Stimulated activated naive CD8-positive, alpha-beta T cell treated with anti-CD3 and anti-CD28 coated beads, Interleukin-15, Interleukin-2, amounts not matched to agents 100 ng/mL and 50 ng/mL, for 24 hours (primary cell): ENCODE data around the gene SSC5D.
A peak's percentile ranks its signal among the peaks of the same experiment; 100 is the strongest.

Source experiments
- H3K27ac Mint-ChIP-seq: one replicate; pipeline ENCODE4 v1.8.0; 2021; ENCODE audit warnings: mild to moderate bottlenecking, mixed read lengths
- H3K27me3 Mint-ChIP-seq: one replicate; pipeline ENCODE4 v1.8.0; 2021; ENCODE audit warnings: mixed read lengths
- H3K36me3 Mint-ChIP-seq: one replicate; pipeline ENCODE4 v1.8.0; 2021; ENCODE audit warnings: low read depth, mixed read lengths
- H3K4me1 Mint-ChIP-seq: one replicate; pipeline ENCODE4 v1.8.0; 2021; ENCODE audit warnings: low read depth, mixed read lengths
- H3K4me3 Mint-ChIP-seq: one replicate; pipeline ENCODE4 v1.8.0; 2021; ENCODE audit warnings: mild to moderate bottlenecking, mixed read lengths
- H3K9me3 Mint-ChIP-seq: one replicate; pipeline ENCODE4 v1.8.0; 2021; ENCODE audit warnings: mixed read lengths

SSC5D gene

DNA sequence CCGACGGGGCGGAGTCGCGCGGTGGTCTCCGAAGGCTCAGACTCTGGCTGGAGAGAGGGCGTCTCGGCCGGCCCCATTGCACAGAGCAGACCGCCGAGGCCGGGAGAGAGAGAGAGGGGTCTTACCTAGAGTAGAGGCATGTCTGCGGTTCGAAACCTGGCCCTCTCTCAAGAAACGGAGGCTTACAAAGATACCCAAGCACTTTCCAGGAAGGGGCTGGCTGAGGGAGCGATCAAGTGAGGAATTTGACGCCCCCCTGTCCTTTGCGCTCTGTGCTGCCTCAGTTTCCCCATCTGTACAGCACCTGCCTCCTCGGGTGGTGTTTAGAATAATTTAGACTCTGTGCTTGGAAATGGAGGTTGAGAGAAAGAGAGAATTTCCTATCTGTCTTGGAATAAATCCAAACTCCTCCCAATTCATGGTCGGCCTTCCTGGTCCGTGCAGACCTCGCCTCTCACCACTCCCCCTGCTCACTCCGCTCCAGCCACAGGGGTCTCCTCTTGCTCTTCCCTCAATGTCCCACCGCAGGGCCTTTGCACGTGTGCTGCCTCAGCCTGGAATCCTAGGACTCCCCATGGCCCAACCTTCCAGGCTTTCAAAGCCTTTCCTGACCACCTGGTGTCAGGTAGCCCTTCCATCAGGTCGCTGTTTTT, 26.1 kb upstream of the SSC5D start:
- Mint-ChIP-seq H3K9me3 (no peaks in the 10 kb centered on the region), H3K36me3 (no peaks in the 10 kb centered on the region), H3K4me3 (peak overlapping the region; percentile 85), H3K27me3 (no peaks in the 10 kb centered on the region), H3K4me1 (peaks cover 24% of the 10 kb centered on the region), H3K27ac (peak overlapping the region; percentile 92)

- Mint-ChIP-seq H3K27me3 (no peaks in the 10 kb centered on the region), H3K27ac (no peak overlapping the region)
These were observed 25.5 kb upstream of the SSC5D start for GRCh38 chr19:55462722-55463121.

DNA sequence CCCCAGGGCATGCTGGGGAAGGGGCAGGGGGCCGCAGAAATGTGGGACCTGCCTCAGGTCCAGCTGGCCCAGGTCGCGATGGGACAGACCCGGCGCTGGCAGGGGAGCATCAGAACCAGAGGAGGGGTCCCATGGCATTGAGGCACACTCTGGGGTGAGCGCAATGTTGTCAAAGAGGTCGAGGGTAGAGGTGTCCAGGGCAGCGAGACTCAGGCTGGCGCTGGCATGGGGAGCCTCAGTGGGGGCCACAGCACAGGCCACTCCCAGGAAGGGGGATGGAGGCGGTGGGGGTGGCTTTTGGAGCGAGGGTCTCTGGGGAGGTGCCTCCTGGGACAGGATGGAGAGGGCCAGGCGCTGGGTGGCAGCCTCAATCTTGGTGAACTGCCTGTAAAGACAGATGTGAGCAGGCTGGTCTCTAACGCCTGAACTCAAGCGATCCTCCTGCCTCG, 24.6 kb upstream of the SSC5D start:
- Mint-ChIP-seq H3K27ac (no peak overlapping the region), H3K4me3 (no peak overlapping the region), H3K4me1 (peaks cover 24% of the 10 kb centered on the region), H3K9me3 (no peaks in the 10 kb centered on the region), H3K27me3 (no peaks in the 10 kb centered on the region), H3K36me3 (no peaks in the 10 kb centered on the region)

More at GRCh38 chr19:55462722-55463121, 25.5 kb upstream of the SSC5D start:
- H3K9me3 Mint-ChIP-seq: no peaks in the 10 kb centered on the region
- H3K4me1 Mint-ChIP-seq: peaks cover 24% of the 10 kb centered on the region
- H3K4me3 Mint-ChIP-seq: peak overlapping the region; percentile 85
- no peaks in the 10 kb centered on the region for H3K36me3 Mint-ChIP-seq

DNA sequence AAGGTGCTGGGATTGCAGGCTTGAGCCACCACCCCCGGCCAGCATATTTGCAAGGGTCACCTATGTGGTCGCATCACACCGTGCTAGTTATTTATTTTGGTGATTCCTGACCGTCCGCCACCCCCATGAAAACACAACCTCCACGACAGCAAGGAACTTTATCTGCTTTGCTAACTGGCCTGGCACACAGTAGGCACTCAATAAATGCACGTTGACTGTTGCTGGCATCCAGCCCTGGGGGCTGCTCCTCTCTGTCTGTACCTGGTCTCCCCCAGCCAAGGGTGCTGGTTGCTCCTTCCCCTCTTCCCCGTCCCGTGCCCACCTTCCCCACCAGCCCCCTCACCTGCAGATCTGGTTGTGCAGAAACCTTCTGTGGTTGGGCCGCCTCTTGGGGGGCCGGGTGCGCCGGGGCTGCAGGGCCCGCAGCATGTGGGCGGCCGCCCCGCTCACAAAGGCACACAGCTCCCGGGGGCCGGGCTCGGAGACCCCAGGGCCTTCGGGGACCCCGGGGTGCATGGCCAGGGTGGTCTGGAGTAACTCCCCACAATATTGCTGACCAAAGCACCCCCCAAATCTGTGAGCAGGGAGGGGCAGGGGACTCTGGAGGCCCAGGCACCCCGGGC, 24.1 kb upstream of the SSC5D start:
- Mint-ChIP-seq H3K4me3 (no peak overlapping the region), H3K4me1 (peaks cover 24% of the 10 kb centered on the region), H3K9me3 (no peaks in the 10 kb centered on the region), H3K36me3 (no peaks in the 10 kb centered on the region), H3K27me3 (no peaks in the 10 kb centered on the region), H3K27ac (no peak overlapping the region)

DNA sequence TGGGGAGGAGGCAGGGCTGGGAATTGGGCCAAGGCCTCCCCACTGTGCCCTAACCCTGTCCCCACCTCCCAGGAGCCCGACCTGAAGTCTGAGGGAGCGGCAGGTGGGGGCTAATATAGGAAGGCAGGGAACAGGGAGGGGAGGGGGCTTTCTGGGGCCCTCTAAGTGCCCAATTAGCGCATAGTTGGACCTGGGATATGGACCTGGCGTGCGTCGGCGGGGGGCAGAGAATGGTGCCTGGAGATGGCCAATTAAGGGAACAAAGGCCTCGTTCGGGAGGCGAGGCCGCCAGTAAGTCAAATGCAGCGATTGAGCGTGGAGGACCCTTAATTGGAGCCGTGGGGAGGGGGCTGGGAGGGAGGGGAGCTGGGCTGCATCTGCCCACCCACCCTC, 23.6 kb upstream of the SSC5D start, which contains the start of gene C19orf85:
C19orf85 (minus strand) TSS at position 90 of the 393 bp plus-strand sequence. CDS start 197 bp downstream, outside the sequence.
- H3K4me3 Mint-ChIP-seq: no peak within 1 kb of the TSS

GRCh38 chr19:55465460-55466240, 22.6 kb upstream of the SSC5D start:
- H3K27me3 Mint-ChIP-seq: no peaks in the 10 kb centered on the region
- H3K36me3 Mint-ChIP-seq: no peaks in the 10 kb centered on the region
- peaks cover 15% of the 10 kb centered on the region for H3K4me1 Mint-ChIP-seq
- no peak overlapping the region for H3K27ac Mint-ChIP-seq
- no peaks in the 10 kb centered on the region for H3K9me3 Mint-ChIP-seq
- no peak overlapping the region for H3K4me3 Mint-ChIP-seq

More for the DNA sequence above, 23.6 kb upstream of the SSC5D start, which contains the start of gene C19orf85:
- no peaks in the 10 kb centered on the region for H3K36me3 Mint-ChIP-seq
- no peaks in the 10 kb centered on the region for H3K9me3 Mint-ChIP-seq
- H3K27ac Mint-ChIP-seq: no peak within 1 kb of the TSS
- no peaks in the 10 kb centered on the region for H3K27me3 Mint-ChIP-seq
- H3K4me1 Mint-ChIP-seq: peaks cover 24% of the 10 kb centered on the region

DNA sequence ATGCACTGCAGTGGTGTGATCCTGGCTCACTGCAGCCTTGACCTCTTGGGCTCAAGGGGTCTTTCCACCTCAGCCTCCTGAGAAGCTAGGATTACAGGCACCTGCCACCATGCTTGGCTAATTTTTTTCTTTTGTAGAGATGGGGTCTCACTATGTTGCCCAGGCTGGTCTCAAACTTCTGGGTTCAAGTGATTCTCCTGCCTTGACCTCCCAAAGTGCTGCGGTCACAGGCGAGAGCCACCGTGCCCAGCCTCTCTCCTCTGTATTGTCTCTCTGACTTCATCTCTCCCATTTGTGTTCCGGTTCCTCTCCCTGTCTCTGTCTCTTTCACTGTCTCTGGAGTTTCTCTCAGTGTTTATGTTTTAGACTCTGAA, 22.0 kb upstream of the SSC5D start:
- H3K4me3 Mint-ChIP-seq: no peak overlapping the region
- H3K4me1 Mint-ChIP-seq: peaks cover 11% of the 10 kb centered on the region
- no peaks in the 10 kb centered on the region for H3K36me3 Mint-ChIP-seq
- H3K9me3 Mint-ChIP-seq: no peaks in the 10 kb centered on the region
- H3K27me3 Mint-ChIP-seq: no peaks in the 10 kb centered on the region
- no peak overlapping the region for H3K27ac Mint-ChIP-seq

GRCh38 chr19:55467236-55468053, 20.8 kb upstream of the SSC5D start:
- Mint-ChIP-seq H3K4me1 (peaks cover under 1% of the 10 kb centered on the region), H3K27me3 (no peaks in the 10 kb centered on the region), H3K9me3 (no peaks in the 10 kb centered on the region), H3K27ac (no peak overlapping the region), H3K4me3 (no peak overlapping the region), H3K36me3 (no peaks in the 10 kb centered on the region)

- H3K9me3 Mint-ChIP-seq: no peaks in the 10 kb centered on the region
- H3K4me3 Mint-ChIP-seq: no peak overlapping the region
- no peaks in the 10 kb centered on the region for H3K4me1 Mint-ChIP-seq
- H3K36me3 Mint-ChIP-seq: no peaks in the 10 kb centered on the region
- no peaks in the 10 kb centered on the region for H3K27me3 Mint-ChIP-seq
- no peak overlapping the region for H3K27ac Mint-ChIP-seq
These were observed 20.2 kb upstream of the SSC5D start for GRCh38 chr19:55468054-55468393.

DNA sequence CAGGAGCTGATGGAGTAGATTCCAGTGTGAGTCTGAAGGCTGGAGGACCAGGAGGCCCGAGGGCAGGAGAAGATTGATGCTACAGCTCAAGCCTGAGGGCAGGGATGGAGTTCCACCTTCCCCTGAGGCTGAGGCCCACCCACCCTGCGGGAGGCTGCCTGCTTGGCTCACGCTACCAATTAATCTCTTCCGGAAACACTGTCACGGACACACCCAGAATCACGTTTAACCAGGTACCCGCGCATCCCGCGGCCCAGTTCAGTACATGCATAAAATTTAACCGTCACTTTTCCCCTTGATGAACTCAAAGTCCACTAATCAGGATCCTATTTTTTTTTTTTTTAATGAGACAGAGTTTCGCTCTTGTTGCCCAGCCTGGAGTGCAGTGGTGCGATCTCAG, 17.0 kb upstream of the SSC5D start:
- no peak overlapping the region for H3K27ac Mint-ChIP-seq
- H3K27me3 Mint-ChIP-seq: no peaks in the 10 kb centered on the region
- H3K4me3 Mint-ChIP-seq: no peak overlapping the region
- H3K36me3 Mint-ChIP-seq: no peaks in the 10 kb centered on the region
- H3K9me3 Mint-ChIP-seq: no peaks in the 10 kb centered on the region
- peaks cover 7% of the 10 kb centered on the region for H3K4me1 Mint-ChIP-seq

DNA sequence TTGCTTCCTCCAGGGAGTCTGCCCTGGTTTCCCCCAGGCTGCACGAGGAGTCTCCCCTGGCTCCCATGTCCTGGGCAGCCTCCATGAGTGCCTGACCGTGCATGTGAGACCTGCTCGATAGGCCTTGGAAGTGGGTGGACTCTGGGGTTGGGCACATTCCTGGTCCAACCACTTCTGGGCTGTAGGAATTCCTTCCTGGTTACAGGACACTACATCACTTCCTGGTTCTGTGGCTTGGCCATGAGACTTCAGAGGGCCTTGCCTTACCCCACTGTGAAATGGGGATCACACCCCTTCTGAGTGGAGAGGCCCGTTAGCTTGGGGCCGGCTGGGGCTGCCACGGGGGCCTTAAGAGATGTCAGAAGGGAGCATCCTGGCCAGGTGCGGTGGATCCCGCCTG, 15.8 kb upstream of the SSC5D start:
- Mint-ChIP-seq H3K27ac (no peak overlapping the region), H3K9me3 (no peaks in the 10 kb centered on the region), H3K4me3 (no peak overlapping the region), H3K4me1 (peaks cover 7% of the 10 kb centered on the region), H3K36me3 (no peaks in the 10 kb centered on the region), H3K27me3 (no peaks in the 10 kb centered on the region)

- H3K36me3 Mint-ChIP-seq: no peaks in the 10 kb centered on the region
- H3K27me3 Mint-ChIP-seq: no peaks in the 10 kb centered on the region
- peaks cover 16% of the 10 kb centered on the region for H3K4me1 Mint-ChIP-seq
- H3K4me3 Mint-ChIP-seq: no peak overlapping the region
- no peaks in the 10 kb centered on the region for H3K9me3 Mint-ChIP-seq
- no peak overlapping the region for H3K27ac Mint-ChIP-seq
These were observed 14.8 kb upstream of the SSC5D start for GRCh38 chr19:55473225-55474012.

DNA sequence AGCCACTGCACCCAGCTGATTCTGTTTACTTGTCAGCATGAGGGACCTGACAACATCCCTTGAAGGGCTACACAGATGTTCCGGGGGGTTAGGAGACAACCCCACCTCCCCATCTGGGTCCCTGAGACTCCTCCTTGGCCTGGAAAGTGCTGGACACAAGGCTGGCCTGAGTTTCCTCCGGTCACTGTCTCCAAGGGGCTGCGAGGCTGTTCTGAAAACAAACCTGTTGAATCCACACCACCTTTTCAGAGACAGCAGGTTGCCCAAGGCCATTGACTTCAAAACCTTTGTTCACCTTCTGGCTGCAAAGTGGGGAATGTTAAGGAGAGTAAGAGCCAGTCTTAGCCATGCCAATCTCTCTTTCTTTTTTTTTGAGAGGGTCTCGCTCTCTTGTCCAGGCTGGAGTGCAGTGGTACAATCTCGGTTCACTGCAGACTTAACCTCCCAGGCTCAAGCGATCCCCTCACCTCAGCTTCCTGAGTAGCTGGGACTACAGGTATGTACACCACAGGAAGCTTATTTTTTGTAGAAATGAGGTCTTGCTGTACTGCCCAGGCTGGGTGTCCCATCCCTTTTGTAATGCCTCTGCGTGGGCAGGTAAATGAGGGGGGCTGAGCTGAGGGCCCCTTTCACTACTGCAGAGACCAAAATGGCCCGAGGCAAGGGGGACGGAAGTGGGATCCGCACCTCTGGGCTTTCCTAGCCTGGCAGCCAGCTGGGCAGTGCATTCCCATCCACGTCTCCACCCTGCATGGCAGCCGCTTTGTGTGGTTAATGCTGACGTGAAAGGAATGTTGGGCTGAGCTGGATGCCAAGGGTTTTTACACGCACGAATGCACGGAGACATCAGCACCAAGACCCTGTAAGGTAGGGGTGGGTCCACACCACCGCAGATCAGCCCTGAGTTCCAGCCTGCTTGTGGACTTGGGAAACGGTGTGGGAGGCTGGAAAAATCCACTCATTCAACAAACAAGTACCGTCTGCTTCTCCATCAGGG, 13.7 kb upstream of the SSC5D start:
- no peaks in the 10 kb centered on the region for H3K27me3 Mint-ChIP-seq
- H3K27ac Mint-ChIP-seq: no peak overlapping the region
- H3K4me3 Mint-ChIP-seq: peak overlapping the region; percentile 92
- no peaks in the 10 kb centered on the region for H3K9me3 Mint-ChIP-seq
- H3K36me3 Mint-ChIP-seq: peaks cover under 1% of the 10 kb centered on the region
- H3K4me1 Mint-ChIP-seq: peaks cover 28% of the 10 kb centered on the region
